Vagina (tissue), 2 donors: ENCODE results near the gene MICB. TPM values are rescaled to one million over a fixed set of nuclear protein-coding genes. Genes with fewer than 3 reads are reported as not detected.

Source experiments
- DNase-seq, 2 donors: peaks; one replicate each; pipeline ENCODE4 v3.0.0-alpha.2; 2017; ENCODE audit errors: extremely low spot score in 2 of 2
- H3K27ac ChIP-seq: fragments of 200-600 bp; sonication (generic); one replicate; pipeline ENCODE4 v1.5.1; 2019
- H3K27me3 ChIP-seq: fragments of 200-600 bp; sonication (generic); one replicate; pipeline ENCODE4 v1.5.1; 2019
- H3K36me3 ChIP-seq, 2 donors: fragments of 200-600 bp; sonication (generic); one replicate each; pipeline ENCODE4 v1.5.1; 2017 to 2019
- H3K4me1 ChIP-seq: fragments of 200-600 bp; sonication (generic); one replicate; pipeline ENCODE4 v1.5.1; 2019
- H3K4me3 ChIP-seq, 2 donors: fragments of 200-600 bp; sonication (generic); 1 replicate in 1 of 2; 2 replicates in 1 of 2; pipeline ENCODE4 v1.5.1; 2016 to 2019
- H3K9me3 ChIP-seq: fragments of 200-600 bp; sonication (generic); one replicate; pipeline ENCODE4 v1.5.1; 2019
- POLR2A ChIP-seq, 2 donors: fragments of 450-650 bp; IDR thresholded peaks; one replicate each; pipeline ENCODE4 v1.6.1; 2017; ENCODE audit warnings: antibody characterized with exemption in 2 of 2, mild to moderate bottlenecking in 2 of 2, moderate library complexity in 2 of 2
- POLR2AphosphoS5 ChIP-seq, 2 donors: sonication (generic); formaldehyde crosslinking; IDR thresholded peaks; one replicate each; pipeline ENCODE4 v1.9.0; 2017; ENCODE audit warnings: antibody characterized with exemption in 2 of 2, mild to moderate bottlenecking in 2 of 2, low read depth in 1 of 2; ENCODE audit not compliant: insufficient read depth in 1 of 2
- intact Hi-C: fragments of 100-400 bp; cut with DNase I; formaldehyde crosslinking; loops from one replicate; pipeline ENCODE4 v1.15.1; 2023
- total RNA-seq: library from RNA; depleted of rRNA; stranded (reverse); fragments of >200 nt; gene quantifications from one replicate; pipeline ENCODE4 v1.2.3, GENCODE V29; 2016
- TF ChIP-seq, protein P1 (sequence below), 3 experiments: fragments of 450-650 bp in 2 of 3; fragments of 200-600 bp in 1 of 3; sonication (generic) in 1 of 3; IDR thresholded peaks; one replicate each; pipeline ENCODE4 v1.5.1; 2017 to 2019; ENCODE audit warnings: antibody characterized with exemption in 3 of 3, mild to moderate bottlenecking in 2 of 3, moderate library complexity in 2 of 3

The MICB gene
- total RNA-seq, 1 donor from 2014 or later: 3.2 TPM

DNA sequence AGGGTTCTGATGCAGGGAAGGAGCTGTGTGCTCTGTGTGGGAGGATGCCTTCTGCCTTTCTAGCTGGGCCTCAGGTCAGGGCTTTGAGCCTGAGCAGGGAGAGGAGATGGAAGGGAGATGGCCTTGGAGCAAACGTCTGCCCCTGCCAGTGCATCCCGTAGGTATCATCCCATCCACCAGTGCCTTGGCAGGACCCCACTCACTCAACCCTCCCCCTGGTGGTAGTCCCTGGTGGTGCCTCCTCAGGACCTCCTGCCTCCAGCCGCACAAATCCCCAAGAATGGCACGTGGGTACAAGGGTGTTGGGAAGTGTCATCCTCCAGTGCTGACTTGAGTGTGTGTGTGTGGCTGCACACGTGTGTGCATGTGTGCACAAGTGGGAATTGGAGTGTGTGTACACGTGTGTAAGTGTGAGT lies 23.1 kb upstream of the MICB start:
- no peak overlapping the region for H3K27ac ChIP-seq
- intact Hi-C loops: no loop called here
- peaks cover 6% of the 10 kb centered on the region for H3K4me1 ChIP-seq
- TF ChIP-seq POLR2AphosphoS5 (IDR thresholded peaks at IDR 0.05; ENCODE audit: insufficient read depth in 1 of 2, low read depth in 1 of 2) (no peak), POLR2A (IDR thresholded peaks at IDR 0.05) (no peak)
- TF ChIP-seq, protein P1, sequence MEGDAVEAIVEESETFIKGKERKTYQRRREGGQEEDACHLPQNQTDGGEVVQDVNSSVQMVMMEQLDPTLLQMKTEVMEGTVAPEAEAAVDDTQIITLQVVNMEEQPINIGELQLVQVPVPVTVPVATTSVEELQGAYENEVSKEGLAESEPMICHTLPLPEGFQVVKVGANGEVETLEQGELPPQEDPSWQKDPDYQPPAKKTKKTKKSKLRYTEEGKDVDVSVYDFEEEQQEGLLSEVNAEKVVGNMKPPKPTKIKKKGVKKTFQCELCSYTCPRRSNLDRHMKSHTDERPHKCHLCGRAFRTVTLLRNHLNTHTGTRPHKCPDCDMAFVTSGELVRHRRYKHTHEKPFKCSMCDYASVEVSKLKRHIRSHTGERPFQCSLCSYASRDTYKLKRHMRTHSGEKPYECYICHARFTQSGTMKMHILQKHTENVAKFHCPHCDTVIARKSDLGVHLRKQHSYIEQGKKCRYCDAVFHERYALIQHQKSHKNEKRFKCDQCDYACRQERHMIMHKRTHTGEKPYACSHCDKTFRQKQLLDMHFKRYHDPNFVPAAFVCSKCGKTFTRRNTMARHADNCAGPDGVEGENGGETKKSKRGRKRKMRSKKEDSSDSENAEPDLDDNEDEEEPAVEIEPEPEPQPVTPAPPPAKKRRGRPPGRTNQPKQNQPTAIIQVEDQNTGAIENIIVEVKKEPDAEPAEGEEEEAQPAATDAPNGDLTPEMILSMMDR (IDR thresholded peaks at IDR 0.05): no peak
- H3K9me3 ChIP-seq: no peaks in the 10 kb centered on the region
- no peaks in the 10 kb centered on the region for H3K36me3 ChIP-seq
- H3K27me3 ChIP-seq: no peaks in the 10 kb centered on the region
- peak in 1 of 2 donors; percentile 72 for DNase-seq
- no peak overlapping the region for H3K4me3 ChIP-seq

DNA sequence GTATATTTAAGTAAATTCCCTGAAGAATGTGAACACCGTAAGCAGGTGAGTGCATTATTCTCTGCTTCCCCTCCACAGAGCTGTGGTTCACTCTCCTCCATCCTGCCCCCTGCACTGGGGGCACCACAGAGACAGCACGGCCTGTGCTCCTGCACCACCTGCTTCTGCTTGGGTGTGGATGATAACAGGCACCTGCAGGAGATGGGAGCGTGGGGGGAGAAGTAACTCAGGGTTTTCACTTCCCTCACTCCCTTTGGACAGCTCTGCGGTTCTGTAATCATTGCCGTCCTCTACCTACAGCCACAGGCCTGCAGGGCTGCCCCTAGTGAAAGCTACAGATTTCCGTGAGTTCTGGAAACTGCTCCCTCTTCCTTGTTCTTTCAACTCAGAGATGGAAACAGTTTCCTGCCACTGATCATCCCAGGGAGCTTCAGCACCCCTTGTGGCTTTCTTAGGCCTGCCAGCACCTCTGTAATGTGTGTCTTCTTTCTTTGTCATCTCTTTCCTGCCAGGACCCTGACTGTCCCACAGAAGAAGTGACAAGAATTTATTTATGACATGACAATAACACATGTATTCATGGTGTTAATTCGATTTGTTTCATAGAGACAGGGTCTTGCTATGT lies 21.3 kb upstream of the MICB start:
- no peaks in the 10 kb centered on the region for H3K36me3 ChIP-seq
- no peaks in the 10 kb centered on the region for H3K27me3 ChIP-seq
- H3K27ac ChIP-seq: no peak overlapping the region
- peak; percentile 34 to 64 for DNase-seq
- TF ChIP-seq, protein P1 (IDR thresholded peaks at IDR 0.05): no peak
- TF ChIP-seq POLR2AphosphoS5 (IDR thresholded peaks at IDR 0.05; ENCODE audit: insufficient read depth in 1 of 2, low read depth in 1 of 2): no peak
- no peak for TF ChIP-seq POLR2A (IDR thresholded peaks at IDR 0.05)
- intact Hi-C loops: no loop called here
- H3K4me1 ChIP-seq: peaks cover 6% of the 10 kb centered on the region
- no peak overlapping the region for H3K4me3 ChIP-seq
- no peaks in the 10 kb centered on the region for H3K9me3 ChIP-seq

DNA sequence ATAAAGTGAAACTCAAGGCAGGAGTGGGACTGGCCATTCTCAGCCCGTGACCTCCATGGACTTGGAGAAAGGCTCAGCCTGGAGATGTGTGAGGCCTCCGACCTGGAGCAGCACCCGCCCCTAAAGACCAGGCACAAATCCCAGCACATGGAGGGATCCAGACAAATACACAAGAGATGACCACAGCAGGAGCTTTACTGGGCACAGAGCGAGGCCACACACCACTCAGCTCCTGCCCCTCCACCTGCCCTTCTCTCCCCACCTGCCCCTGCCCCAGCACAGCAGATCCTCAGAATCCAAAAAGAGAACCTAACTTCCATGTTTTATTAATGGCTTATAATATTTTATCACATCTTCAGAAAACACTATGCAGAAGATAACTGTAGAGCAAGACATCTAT lies 20.4 kb upstream of the MICB start:
- Histone ChIP-seq H3K4me3 (no peak overlapping the region), H3K27me3 (no peaks in the 10 kb centered on the region), H3K27ac (no peak overlapping the region), H3K36me3 (no peaks in the 10 kb centered on the region), H3K4me1 (peaks cover 6% of the 10 kb centered on the region), H3K9me3 (no peaks in the 10 kb centered on the region)
- peak in 1 of 2 donors; percentile 65 for DNase-seq
- intact Hi-C loops: no loop called here
- TF ChIP-seq POLR2AphosphoS5 (IDR thresholded peaks at IDR 0.05; ENCODE audit: insufficient read depth in 1 of 2, low read depth in 1 of 2): no peak
- TF ChIP-seq, protein P1 (IDR thresholded peaks at IDR 0.05): no peak
- no peak for TF ChIP-seq POLR2A (IDR thresholded peaks at IDR 0.05)

DNA sequence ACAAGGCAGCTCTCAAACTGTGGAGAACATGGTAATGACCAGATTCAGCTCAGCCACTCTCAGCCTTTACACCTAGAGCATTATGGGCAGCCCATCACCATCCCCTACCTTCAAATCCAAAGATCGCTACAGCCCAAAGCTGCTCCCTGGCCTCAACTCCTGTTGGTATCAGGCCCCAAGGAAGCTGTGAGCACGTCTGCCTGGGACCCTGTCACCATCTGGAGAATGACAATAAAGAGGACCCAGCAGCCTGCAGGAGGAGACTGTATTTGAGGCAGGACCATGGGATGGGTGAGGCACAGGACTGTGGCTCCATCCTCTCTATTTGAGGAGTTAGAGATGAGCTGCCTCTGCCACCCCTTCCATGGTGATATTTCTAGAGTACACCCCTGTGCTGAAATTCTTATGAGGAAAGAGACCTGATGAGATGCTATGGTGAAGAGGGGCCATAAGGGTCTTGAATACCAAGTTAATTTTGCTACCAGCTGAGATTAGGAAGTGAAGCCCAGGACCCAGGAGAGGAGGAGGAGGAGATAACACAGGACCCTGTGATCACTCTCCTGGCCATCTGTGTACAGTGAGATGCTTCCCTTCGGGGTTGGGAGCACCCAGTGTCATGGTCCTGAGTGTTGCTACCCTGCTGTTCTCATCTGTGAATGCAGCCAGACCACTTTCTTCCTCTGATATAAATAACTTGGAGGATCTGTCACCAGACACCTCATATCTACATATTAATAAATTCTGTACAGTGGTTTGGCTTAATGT lies 19.6 kb upstream of the MICB start:
- Histone ChIP-seq H3K4me1 (peaks cover 6% of the 10 kb centered on the region), H3K27me3 (no peaks in the 10 kb centered on the region), H3K4me3 (no peak overlapping the region), H3K9me3 (no peaks in the 10 kb centered on the region), H3K27ac (no peak overlapping the region), H3K36me3 (no peaks in the 10 kb centered on the region)
- peak in 1 of 2 donors; percentile 52 for DNase-seq
- intact Hi-C loops: no loop called here
- TF ChIP-seq, protein P1 (IDR thresholded peaks at IDR 0.05): no peak
- TF ChIP-seq POLR2AphosphoS5 (IDR thresholded peaks at IDR 0.05; ENCODE audit: insufficient read depth in 1 of 2, low read depth in 1 of 2) (no peak), POLR2A (IDR thresholded peaks at IDR 0.05) (no peak)
